Activated CD4-positive, alpha-beta T cell treated with anti-CD3 and anti-CD28 coated beads, Interleukin-2, amount 50 U/mL, for 4 hours (primary cell): ENCODE measurements around the gene CCDC191.

Experiments used
- DNase-seq, 2 experiments: peaks; one replicate each; pipeline ENCODE4 v3.0.0-alpha.2; 2020

Gene CCDC191

DNA sequence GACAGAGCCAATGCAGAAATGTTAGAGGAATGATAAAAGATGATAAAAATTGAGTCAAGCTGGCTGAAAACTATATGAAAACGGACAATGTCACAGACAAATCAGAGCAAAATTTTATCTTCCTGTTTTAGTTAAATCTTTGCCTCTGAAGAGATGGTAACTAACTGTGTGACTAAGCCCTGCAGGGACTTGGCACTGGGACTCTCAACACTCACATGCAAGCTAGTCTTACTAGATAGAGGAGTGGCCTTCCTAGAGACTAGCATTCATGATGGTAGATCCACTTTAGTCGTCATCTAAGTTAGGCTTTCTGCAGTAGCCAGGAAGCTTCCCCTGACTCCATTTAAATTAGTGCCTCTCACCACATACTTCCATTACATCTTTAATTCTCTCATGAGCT lies 4.1 kb downstream of the CCDC191 start:
- no peak for DNase-seq

DNA sequence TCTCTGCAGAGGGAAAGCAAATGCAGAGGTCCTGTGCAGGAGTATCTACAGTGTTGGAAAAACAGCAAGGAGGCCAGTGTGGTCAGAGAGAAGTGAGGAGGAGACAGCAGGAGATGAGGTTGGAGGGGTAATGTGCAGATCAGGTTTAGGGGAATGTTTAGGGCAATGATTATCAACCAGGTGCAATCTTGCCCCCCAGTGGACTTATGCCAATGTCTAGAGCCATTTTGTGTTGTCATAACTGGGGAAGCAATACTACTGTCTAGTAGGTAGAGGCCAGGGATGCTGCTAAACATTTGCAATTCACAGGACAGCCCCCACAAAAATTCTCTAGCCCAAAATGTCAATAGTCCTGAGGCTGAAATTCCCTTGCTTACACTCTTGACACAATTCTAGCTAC lies 13.1 kb downstream of the CCDC191 start:
- no peak for DNase-seq

- no peak for DNase-seq
Observed at GRCh38 chr3:114035896-114036295, 20.4 kb downstream of the CCDC191 start.

DNA sequence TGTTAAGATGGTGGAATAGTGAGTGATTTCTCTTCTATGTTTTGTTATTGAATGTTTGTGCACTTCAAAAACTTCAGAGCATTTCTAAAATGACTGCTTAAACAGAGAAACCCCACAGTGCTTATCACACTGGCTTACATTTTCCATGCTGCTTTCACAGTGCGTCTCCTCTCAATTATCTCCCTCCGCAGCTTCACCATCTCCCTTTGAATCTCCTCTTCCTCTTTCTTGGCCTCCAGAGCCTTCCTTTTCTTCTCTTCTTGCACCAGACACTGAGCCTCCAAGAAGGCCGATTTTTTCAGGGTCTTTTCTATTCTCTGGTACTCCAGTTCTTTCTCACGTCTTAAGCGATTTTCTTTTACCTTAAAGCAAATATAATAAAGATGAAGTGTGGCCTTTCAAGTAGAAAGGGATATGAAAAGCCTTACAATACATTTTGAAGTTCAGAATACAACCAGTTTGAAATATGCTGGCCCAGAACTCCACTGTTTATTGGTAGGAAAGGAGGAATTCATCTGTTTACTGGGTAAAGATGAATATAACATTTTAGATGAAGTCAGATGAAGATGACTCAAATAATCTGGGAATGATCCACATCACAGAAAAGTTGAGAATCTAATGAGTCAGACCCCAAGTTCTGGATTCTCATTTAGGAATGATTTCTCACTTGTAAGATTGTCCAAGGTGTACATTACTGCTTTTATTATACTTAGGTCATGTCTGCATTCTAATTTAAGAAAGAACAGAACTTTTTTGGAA lies 21.4 kb downstream of the CCDC191 start:
- no peak for DNase-seq

DNA sequence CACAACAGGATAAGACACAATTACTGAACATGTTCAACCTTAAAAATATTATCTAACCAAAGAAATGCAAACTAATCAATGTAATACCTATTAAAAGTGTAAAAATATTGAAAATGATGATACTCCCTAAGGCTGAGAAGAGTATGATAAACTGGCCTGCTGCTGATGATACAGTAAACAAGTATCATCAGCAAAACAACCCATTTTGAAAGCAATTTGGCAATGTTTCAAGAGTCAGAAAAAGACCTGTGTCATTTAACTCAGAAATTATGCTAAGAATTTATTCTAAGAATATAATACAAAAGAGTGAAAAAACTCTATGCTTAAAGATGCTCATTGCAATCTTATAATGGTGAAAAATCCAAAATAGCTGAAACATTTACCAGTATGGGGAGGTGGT lies 22.1 kb downstream of the CCDC191 start:
- no peak for DNase-seq

- DNase-seq, result no peak
Observed at GRCh38 chr3:114033721-114034120, 22.6 kb downstream of the CCDC191 start.

DNA sequence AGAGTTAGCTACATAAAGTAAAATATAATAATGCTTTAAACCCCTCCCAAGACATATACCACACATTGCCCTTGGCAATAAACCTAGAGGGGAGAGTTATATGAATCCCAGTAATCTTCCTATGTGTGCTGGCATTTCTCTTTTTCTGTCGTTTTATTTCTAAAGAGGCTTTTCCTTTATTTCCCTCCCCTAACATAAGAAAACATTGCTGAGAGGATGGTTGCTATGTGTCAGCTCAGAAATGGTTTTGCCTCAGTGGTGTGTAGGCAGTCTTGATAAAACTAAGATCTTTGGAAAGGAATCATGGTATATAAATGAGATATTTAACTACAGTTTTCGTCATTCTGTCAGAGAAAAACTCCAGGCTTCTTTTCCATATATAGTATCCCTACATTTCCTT lies 30.0 kb downstream of the CCDC191 start:
- DNase-seq, result no peak

GRCh38 chr3:114025451-114025850 lies 30.9 kb downstream of the CCDC191 start:
- no peak for DNase-seq

- DNase-seq, result no peak
Observed at GRCh38 chr3:114022145-114022802, 34.1 kb downstream of the CCDC191 start.

DNA sequence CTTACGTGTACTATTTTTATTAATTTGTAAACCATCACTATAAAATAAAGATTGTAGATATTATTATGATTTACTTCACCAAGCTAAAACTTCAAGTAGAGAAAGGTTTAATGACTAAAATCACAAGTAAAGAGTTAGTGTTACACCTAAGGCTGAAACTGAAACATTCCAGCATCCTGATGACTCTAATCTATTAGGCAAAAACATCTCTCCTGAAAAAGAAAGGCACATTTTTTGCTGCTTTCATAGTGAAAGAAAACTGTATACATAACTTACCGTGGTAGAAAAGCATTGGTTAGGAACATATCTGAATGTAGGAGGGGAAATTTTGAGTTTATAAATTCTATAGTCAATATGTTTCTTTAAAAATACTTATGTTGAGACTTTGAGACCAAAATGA lies 35.4 kb downstream of the CCDC191 start:
- no peak for DNase-seq

- no peak for DNase-seq
Observed at GRCh38 chr3:114019486-114019885, 36.8 kb downstream of the CCDC191 start.

DNA sequence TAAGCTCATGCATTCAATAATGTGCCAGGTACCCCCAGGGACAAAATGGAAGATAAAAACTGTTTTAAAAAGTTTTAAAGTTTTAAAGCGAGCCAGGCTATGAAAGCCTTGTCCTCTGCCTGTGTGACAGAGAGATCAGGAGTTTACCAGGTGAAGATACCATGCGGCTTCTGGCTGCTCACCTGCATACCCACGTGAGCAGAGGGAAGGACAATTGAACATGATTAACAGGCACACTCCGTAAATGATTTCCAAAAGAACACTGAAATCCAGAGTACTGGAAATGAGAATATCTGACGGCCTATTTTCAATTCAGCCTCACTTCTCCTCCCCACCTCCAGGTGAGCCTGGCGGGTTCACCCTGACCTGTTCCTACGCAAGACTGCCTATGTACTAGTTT lies 42.1 kb downstream of the CCDC191 start:
- DNase-seq, result no peak

DNA sequence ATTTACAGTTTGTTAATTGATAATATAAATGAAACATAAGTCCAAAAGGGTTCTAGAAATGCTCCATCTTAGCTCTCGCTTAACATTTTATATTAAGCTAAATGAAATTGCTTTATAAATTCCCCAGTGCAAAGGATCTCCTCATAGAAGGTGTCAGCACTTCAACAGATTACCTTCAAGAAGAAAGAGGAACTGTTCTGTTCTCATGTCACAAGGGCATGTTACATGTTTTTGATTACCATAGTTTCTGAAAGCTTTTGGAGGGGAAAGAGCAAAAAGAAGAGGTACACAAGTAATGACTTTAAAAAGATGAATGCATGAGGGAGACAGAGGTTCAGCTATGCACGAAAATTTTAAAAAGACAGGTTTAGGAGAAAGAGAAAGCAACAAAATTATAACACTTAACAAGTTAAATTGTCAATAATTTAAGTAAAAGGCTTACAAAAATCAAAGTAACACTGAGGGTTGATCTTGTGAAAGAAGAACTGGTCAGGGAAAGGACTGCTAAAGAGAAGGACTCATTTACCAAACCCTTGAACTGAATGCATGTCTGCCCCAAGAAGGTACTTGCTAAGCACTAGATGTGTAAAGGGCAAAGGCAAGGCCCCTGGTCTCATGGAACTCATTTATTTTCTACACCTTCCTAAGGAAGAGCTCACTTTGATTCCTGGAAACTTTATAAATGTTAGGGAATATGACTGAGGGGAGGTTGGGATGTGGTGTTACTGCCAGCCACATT lies 45.1 kb downstream of the CCDC191 start:
- DNase-seq, result no peak

DNA sequence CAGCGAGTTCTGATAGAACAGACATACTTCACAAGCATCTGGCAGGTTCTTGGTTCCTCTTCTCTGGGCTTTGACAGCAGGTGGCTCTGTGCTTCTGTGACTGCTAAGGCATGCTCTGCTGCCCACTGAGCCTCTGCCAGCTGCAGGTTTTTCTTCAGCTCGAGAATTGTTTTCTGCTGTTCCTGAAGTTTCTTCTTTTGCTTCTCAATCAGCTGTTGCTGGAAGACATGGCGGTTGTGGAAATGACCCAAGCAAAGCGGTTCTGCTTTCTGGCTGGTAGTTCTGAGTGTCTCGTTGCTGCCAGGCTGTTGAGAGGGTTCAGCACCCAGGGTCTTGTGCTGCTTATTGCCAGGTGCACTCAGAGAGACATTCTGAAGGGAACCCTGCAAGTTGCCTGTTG lies 50.8 kb downstream of the CCDC191 start:
- DNase-seq, result no peak

- no peak for DNase-seq
Observed at GRCh38 chr3:113985541-113985940, 70.8 kb downstream of the CCDC191 start.

DNA sequence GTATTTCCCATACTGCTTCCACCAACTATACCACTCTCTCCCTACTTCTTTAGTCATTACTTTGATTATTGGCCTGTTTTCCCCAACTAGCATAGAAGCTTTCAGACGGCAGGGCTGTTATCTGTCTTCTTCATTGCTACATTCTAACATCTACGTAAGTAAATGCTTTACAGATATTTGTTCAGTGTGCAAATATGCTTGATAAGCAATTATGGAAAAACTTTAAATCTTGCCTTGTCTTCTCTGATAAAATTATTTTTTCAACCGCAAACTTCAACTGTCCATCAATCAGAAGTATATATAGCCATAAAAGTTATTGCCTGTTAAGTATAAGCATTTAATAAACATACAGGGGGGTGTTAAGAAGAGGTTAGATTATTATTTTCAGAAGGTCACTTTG lies 72.8 kb downstream of the CCDC191 start:
- DNase-seq, result no peak

- no peak for DNase-seq
Observed at GRCh38 chr3:113981803-113982202, 74.5 kb downstream of the CCDC191 start.

- DNase-seq, result no peak
Observed at GRCh38 chr3:113979916-113980315, 76.4 kb downstream of the CCDC191 start.

GRCh38 chr3:113977822-113978221 lies 78.5 kb downstream of the CCDC191 start:
- no peak for DNase-seq

DNA sequence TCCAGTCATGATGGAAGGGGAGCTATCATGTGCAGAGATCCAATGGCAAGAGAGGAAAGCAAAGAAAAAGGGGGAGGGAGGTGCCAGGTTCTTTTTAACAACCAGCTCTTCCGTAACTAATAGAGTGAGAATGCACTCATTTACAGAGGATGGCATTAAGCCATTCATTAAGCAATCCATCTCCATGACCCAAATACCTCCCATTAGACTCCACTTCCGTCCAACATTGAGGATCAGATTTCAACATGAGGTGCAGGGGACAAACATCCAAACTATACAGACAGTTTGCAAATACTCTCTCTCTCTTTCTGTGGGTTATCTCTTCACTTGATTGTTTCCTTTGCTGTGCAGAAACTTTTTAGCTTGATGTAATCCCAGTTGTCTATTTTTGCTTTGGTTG lies 87.3 kb downstream of the CCDC191 start:
- no peak for DNase-seq

- DNase-seq, result no peak
Observed at GRCh38 chr3:113966172-113966571, 90.2 kb downstream of the CCDC191 start.

DNA sequence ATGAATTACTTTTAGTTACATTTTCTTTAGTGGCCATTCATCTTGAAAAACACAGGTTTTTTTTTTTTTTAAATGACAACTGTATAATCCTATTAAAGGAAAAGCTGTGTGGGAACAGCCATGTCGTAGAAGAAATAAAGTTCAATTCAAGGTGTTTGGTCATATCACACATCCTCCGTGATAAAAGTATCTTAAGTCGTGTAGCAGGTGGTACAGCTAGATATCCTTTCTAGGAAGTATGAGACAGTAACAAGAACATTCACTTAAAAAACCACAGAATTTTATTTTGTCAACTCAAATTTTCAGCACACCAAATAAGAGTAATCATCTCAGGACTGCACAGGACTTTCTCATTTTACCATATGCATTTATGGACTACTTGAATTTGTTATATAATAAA lies 92.4 kb downstream of the CCDC191 start:
- DNase-seq, result no peak

DNA sequence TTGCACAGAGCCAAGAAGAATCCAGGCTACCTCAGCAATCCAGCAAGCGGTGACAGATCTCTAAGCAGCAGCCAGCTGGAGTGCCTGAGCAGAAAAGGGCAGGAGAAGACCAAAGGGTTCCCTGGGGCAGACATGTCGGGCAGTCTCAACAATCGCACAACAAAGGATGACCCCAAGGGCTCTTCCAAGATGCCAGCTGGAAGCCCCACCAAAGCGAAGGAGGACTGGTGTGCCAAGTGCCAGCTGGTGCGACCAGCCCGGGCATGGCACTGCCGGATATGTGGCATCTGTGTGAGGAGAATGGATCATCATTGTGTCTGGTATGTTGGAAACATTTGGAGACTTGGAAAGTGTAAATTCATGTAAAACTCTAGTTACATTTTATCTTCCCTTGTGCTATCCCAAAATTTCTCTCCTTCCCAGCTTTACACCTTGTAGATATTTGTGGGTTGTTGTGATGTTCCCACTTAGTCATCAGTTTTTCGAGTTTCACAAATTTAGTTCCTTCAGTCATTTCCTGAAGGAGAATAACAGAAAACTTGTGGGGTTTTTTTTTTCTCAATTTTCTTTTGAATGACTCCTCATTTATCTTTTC lies 102.1 kb downstream of the CCDC191 start:
- DNase-seq, result no peak

GRCh38 chr3:113953677-113954076 lies 102.6 kb downstream of the CCDC191 start:
- no peak for DNase-seq
